Neural cell (in vitro differentiated cells): ENCODE results near the gene STK32B. TPM values are rescaled to one million over a fixed set of nuclear protein-coding genes. Genes with fewer than 3 reads are reported as not detected.

Experiments
- H2AFZ ChIP-seq: fragments of 200-600, 300-800 bp; sonication (generic), shearing (Covaris generic); 2 replicates; pipeline ENCODE4 v1.6.0; 2014; ENCODE audit warnings: low read depth, mild to moderate bottlenecking, antibody characterized with exemption, low read length, moderate library complexity
- H3F3A ChIP-seq: fragments of 200-600 bp; shearing (Covaris generic); 2 replicates; pipeline ENCODE4 v1.6.1; 2016; ENCODE audit warnings: mild to moderate bottlenecking, moderate library complexity, mixed read lengths, antibody characterized with exemption, low read length; ENCODE audit not compliant: insufficient read depth, poor library complexity, severe bottlenecking
- H3K27ac ChIP-seq: fragments of 200-600, 300-800 bp; sonication (generic), shearing (Covaris generic); 2 replicates; pipeline ENCODE4 v1.5.1; 2014; ENCODE audit warnings: mild to moderate bottlenecking, low read length, moderate library complexity
- H3K27me3 ChIP-seq: fragments of 300-800, 200-600 bp; sonication (generic), shearing (Covaris generic); 2 replicates; pipeline ENCODE4 v1.6.0; 2014; ENCODE audit warnings: mild to moderate bottlenecking, low read depth, low read length, moderate library complexity; ENCODE audit not compliant: insufficient read depth
- H3K36me3 ChIP-seq: fragments of 300-800, 200-600 bp; sonication (generic), shearing (Covaris generic); 2 replicates; pipeline ENCODE4 v1.5.1; 2014; ENCODE audit warnings: mild to moderate bottlenecking, antibody characterized with exemption, low read length, moderate library complexity; ENCODE audit not compliant: insufficient read depth
- H3K4me2 ChIP-seq: fragments of 300-800, 200-600 bp; sonication (generic), shearing (Covaris generic); 2 replicates; pipeline ENCODE4 v1.6.0; 2014; ENCODE audit warnings: mild to moderate bottlenecking, low read length
- H3K4me3 ChIP-seq: fragments of 300-800, 200-600 bp; sonication (generic), shearing (Covaris generic); 2 replicates; pipeline ENCODE4 v1.5.1; 2014; ENCODE audit warnings: mild to moderate bottlenecking, low read length, moderate library complexity
- H3K79me2 ChIP-seq: fragments of 200-600 bp; shearing (Covaris generic); replicated peaks from 2 replicates; pipeline ENCODE4 v1.6.0; 2014; ENCODE audit warnings: mild to moderate bottlenecking, low read length, moderate library complexity; ENCODE audit not compliant: insufficient read depth
- H3K9ac ChIP-seq: fragments of 300-800, 200-600 bp; sonication (generic), shearing (Covaris generic); 2 replicates; pipeline ENCODE4 v1.6.1; 2016; ENCODE audit warnings: mild to moderate bottlenecking, low read length, mixed read lengths
- H3K9me2 ChIP-seq: fragments of 200-600 bp; shearing (Covaris generic); 2 replicates; pipeline ENCODE4 v1.6.1; 2016; ENCODE audit warnings: mild to moderate bottlenecking, low read length, mixed read lengths; ENCODE audit not compliant: insufficient read depth
- H3K9me3 ChIP-seq: fragments of 200-600, 300-800 bp; sonication (generic), shearing (Covaris generic); 2 replicates; pipeline ENCODE4 v1.6.1; 2016; ENCODE audit warnings: mild to moderate bottlenecking, mixed run types, low read length, moderate library complexity, mixed read lengths
- H4K20me1 ChIP-seq: fragments of 200-600 bp; shearing (Covaris generic); 2 replicates; pipeline ENCODE4 v1.6.1; 2016; ENCODE audit warnings: mild to moderate bottlenecking, mixed run types; ENCODE audit not compliant: insufficient read depth
- CTCF ChIP-seq: fragments of 450-650 bp; IDR thresholded peaks from 2 replicates; pipeline ENCODE4 v1.5.1; 2014; ENCODE audit warnings: antibody characterized with exemption, mild to moderate bottlenecking, moderate library complexity; ENCODE audit not compliant: poor library complexity, severe bottlenecking
- EP300 ChIP-seq: fragments of 450-650 bp; conservative IDR thresholded peaks from 2 replicates; pipeline ENCODE4 v1.6.1; 2014; ENCODE audit warnings: antibody characterized with exemption, mild to moderate bottlenecking, moderate library complexity; ENCODE audit not compliant: poor library complexity, severe bottlenecking
- EZH2 ChIP-seq: fragments of 200-600, 300-800 bp; shearing (Covaris generic), sonication (generic); IDR thresholded peaks from 2 replicates; pipeline ENCODE4 v1.6.1; 2014; ENCODE audit warnings: antibody characterized with exemption, low read length, borderline replicate concordance, mild to moderate bottlenecking; ENCODE audit not compliant: insufficient read depth, poor library complexity, severe bottlenecking
- MXI1 ChIP-seq: fragments of 450-650 bp; conservative IDR thresholded peaks from 2 replicates; pipeline ENCODE4 v1.6.1; 2014; ENCODE audit warnings: antibody characterized with exemption, mild to moderate bottlenecking; ENCODE audit not compliant: poor library complexity, severe bottlenecking
- POLR2AphosphoS5 ChIP-seq: IDR thresholded peaks from 2 replicates; pipeline ENCODE4 v1.6.1; 2012
- RAD21 ChIP-seq: fragments of 450-650 bp; conservative IDR thresholded peaks from 2 replicates; pipeline ENCODE4 v1.6.1; 2014; ENCODE audit warnings: antibody characterized with exemption, mild to moderate bottlenecking, moderate library complexity
- REST ChIP-seq: IDR thresholded peaks from 2 replicates; pipeline ENCODE4 v1.6.1; 2012; ENCODE audit warnings: borderline replicate concordance
- SMC3 ChIP-seq: fragments of 450-650 bp; conservative IDR thresholded peaks from 2 replicates; pipeline ENCODE4 v1.6.1; 2014; ENCODE audit warnings: antibody characterized with exemption, mild to moderate bottlenecking, moderate library complexity; ENCODE audit not compliant: poor library complexity
- TAF1 ChIP-seq: IDR thresholded peaks from 2 replicates; pipeline ENCODE4 v1.6.1; 2012; ENCODE audit warnings: low read depth
- polyA plus RNA-seq: library from polyadenylated mRNA; depleted of rRNA; stranded (reverse); fragments of >200 nt; gene quantifications from 2 replicates; pipeline ENCODE4 v1.2.3, GENCODE V29; 2014

The STK32B gene
- polyA plus RNA-seq, 1 donor from 2014 or later, result 42.8 TPM

GRCh38 chr4:5040856-5041620 is 10.2 kb upstream of the STK32B start:
- no peak overlapping the region for H2AFZ ChIP-seq
- no peaks in the 10 kb centered on the region for H3K9me2 ChIP-seq
- no peak for TF ChIP-seq EZH2
- no peak for TF ChIP-seq REST
- TF ChIP-seq POLR2AphosphoS5, result no peak
- TF ChIP-seq MXI1, result no peak
- H3K9ac ChIP-seq, result no peak overlapping the region
- H3K4me2 ChIP-seq, result no peak overlapping the region
- H3K27ac ChIP-seq, result no peak overlapping the region
- H3F3A ChIP-seq, result no peaks in the 10 kb centered on the region
- no peaks in the 10 kb centered on the region for H3K27me3 ChIP-seq
- no peaks in the 10 kb centered on the region for H3K36me3 ChIP-seq
- no peak overlapping the region for H3K4me3 ChIP-seq
- no peaks in the 10 kb centered on the region for H4K20me1 ChIP-seq
- H3K79me2 ChIP-seq, result no peaks in the 10 kb centered on the region
- H3K9me3 ChIP-seq, result no peaks in the 10 kb centered on the region

- Histone ChIP-seq H3K79me2 (no peaks in the 10 kb centered on the region), H2AFZ (no peak overlapping the region), H3K9ac (no peak overlapping the region), H3K27me3 (no peaks in the 10 kb centered on the region), H3K27ac (no peak overlapping the region), H3K4me2 (no peak overlapping the region), H3F3A (no peaks in the 10 kb centered on the region), H3K9me3 (no peaks in the 10 kb centered on the region), H3K9me2 (no peaks in the 10 kb centered on the region), H4K20me1 (no peaks in the 10 kb centered on the region), H3K4me3 (no peak overlapping the region), H3K36me3 (no peaks in the 10 kb centered on the region)
- TF ChIP-seq TAF1 (no peak), CTCF (no peak), EZH2 (no peak), RAD21 (no peak), REST (no peak), POLR2AphosphoS5 (no peak), SMC3 (no peak), MXI1 (no peak), EP300 (no peak)
Observed at GRCh38 chr4:5041699-5042098, 9.6 kb upstream of the STK32B start.
